Common myeloid progenitor, CD34-positive (primary cell): ENCODE measurements around the gene PRUNE1.

ENCODE experiments used
- CTCF ChIA-PET: fragments of 350-600 bp; sonication (Branson Sonifier 250); formaldehyde crosslinking; loops from one replicate; lab custom pipeline; 2021; ENCODE audit warnings: antibody characterized with exemption; lab: Charles Lee
- POLR2A ChIA-PET: fragments of 350-600 bp; sonication (Branson Sonifier 250); formaldehyde crosslinking; loops from one replicate; lab custom pipeline; 2021; ENCODE audit warnings: antibody characterized with exemption; lab: Charles Lee
- DNase-seq, 3 donors: peaks; one replicate each; pipeline versions ENCODE4 v3.0.0 to v3.0.0-alpha.2; 2013
- H3K27ac ChIP-seq, 2 experiments: 1 replicate in 1 of 2; 2 replicates in 1 of 2; pipeline ENCODE4 v1.7.0; 2013; ENCODE audit warnings: inconsistent platforms in 2 of 2, low read length in 2 of 2, mild to moderate bottlenecking in 2 of 2, low read depth in 1 of 2, moderate library complexity in 1 of 2; ENCODE audit not compliant: severe bottlenecking in 2 of 2, insufficient read depth in 1 of 2, poor library complexity in 1 of 2
- H3K27me3 ChIP-seq, 5 experiments: replicated peaks in 2 of 5; 1 replicate in 3 of 5; 2 replicates in 2 of 5; pipeline versions ENCODE4 v1.6.1 to v1.7.0; 2013; ENCODE audit warnings: low read length in 4 of 5, mild to moderate bottlenecking in 2 of 5, moderate library complexity in 2 of 5, inconsistent platforms in 1 of 5; ENCODE audit not compliant: insufficient read depth in 5 of 5, control insufficient read depth in 4 of 5
- H3K36me3 ChIP-seq, 4 experiments: 1 replicate in 2 of 4; 2 replicates in 2 of 4; pipeline versions ENCODE4 v1.6.1 to v1.7.0; 2013; ENCODE audit warnings: low read length in 3 of 4, control low read depth in 1 of 4, mild to moderate bottlenecking in 1 of 4; ENCODE audit not compliant: control insufficient read depth in 4 of 4, insufficient read depth in 4 of 4
- H3K4me1 ChIP-seq, 4 experiments: 1 replicate in 3 of 4; 2 replicates in 1 of 4; pipeline versions ENCODE4 v1.6.1 to v1.7.1; 2013; ENCODE audit warnings: low read length in 3 of 4, mild to moderate bottlenecking in 3 of 4, control low read depth in 1 of 4, inconsistent platforms in 1 of 4, moderate library complexity in 1 of 4; ENCODE audit not compliant: control insufficient read depth in 4 of 4, insufficient read depth in 4 of 4; ENCODE audit errors: control extremely low read depth in 1 of 4
- H3K4me3 ChIP-seq, 7 experiments: 1 replicate in 4 of 7; 2 replicates in 3 of 7; pipeline versions ENCODE4 v1.5.1 to v1.7.0; 2013; ENCODE audit warnings: mild to moderate bottlenecking in 7 of 7, low read length in 6 of 7, moderate library complexity in 6 of 7, inconsistent platforms in 2 of 7, low read depth in 2 of 7, control low read depth in 1 of 7; ENCODE audit not compliant: insufficient read depth in 4 of 7, control insufficient read depth in 1 of 7; ENCODE audit errors: extremely low read depth in 1 of 7
- H3K9me3 ChIP-seq, 5 experiments: 1 replicate in 4 of 5; 2 replicates in 1 of 5; pipeline versions ENCODE4 v1.6.1 to v1.7.1; 2013; ENCODE audit warnings: low read length in 4 of 5, mild to moderate bottlenecking in 2 of 5, inconsistent platforms in 1 of 5, low read depth in 1 of 5, moderate library complexity in 1 of 5; ENCODE audit not compliant: control insufficient read depth in 4 of 5, insufficient read depth in 2 of 5; ENCODE audit errors: control extremely low read depth in 1 of 5
- WGBS: methylation state at CpG from one replicate; pipeline ENCODE4 v1.1.5; 2013; ENCODE audit not compliant: insufficient coverage; 5-methylcytosine and 5-hydroxymethylcytosine counted together

The PRUNE1 gene

DNA sequence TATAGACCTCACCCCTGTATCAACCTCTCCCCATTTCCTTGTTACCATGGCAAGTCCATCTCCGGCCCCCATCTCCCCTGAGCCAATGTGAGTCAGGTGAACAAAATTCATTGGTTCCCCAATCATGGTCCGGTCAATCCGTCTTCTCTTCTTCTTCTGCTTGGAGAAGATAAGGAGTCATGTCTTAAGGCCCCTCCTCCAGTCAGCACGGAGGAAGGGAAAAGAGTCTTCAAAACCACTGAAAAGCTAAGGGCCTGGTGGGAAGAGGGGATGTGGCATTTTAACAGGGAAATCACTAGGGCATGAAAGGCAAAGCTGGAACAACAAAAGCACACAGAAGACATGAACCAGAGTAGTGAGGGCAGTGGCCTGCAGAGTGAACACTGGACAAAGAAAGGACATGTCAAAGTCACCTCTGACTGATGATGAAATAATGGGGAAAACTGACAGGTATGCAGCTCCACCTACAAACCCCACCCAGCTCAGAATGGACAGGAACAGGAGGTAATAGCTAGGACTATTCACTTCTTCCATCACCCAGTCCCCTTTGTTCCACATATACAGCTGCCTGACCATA, 46.8 kb downstream of the PRUNE1 start:
- Histone ChIP-seq H3K36me3 (peaks cover 10 to 63% (median 36%) of the 10 kb centered on the region in 4 experiments), H3K27me3 (no peaks in the 10 kb centered on the region), H3K4me3 (peak overlapping the region in 1 of 7 experiments; percentile 69), H3K27ac (peak overlapping the region in 1 of 2 experiments; percentile 93), H3K4me1 (peaks cover 18 to 46% (median 40%) of the 10 kb centered on the region in 4 experiments), H3K9me3 (no peaks in the 10 kb centered on the region)
- no peak for DNase-seq
- WGBS = 90% methylated on average over 2 of the region's 4 CpGs
- ChIA-PET POLR2A (no interaction called here), CTCF (interaction anchor here (0.5 to 7.6 kb wide), 5 partner anchors 9 to 503 kb away, joined by 3 to 59 read pairs (median 6); partner anchors contain the start of gene C1orf56)

- Histone ChIP-seq H3K9me3 (no peaks in the 10 kb centered on the region), H3K27me3 (no peaks in the 10 kb centered on the region), H3K27ac (peak overlapping the region; percentile 29 to 93), H3K4me1 (peaks cover 18 to 48% (median 44%) of the 10 kb centered on the region in 4 experiments), H3K36me3 (peaks cover 10 to 60% (median 36%) of the 10 kb centered on the region in 4 experiments), H3K4me3 (peak overlapping the region in 4 of 7 experiments; percentile 19 to 69 (median 58))
- ChIA-PET CTCF (interaction anchor here (1.1 to 7.6 kb wide), 4 partner anchors 9 to 30 kb away, joined by 3 to 59 read pairs (median 10); partner anchors contain the start of gene C1orf56), POLR2A (no interaction called here)
- no peak for DNase-seq
- no CpG with 5 or more reads among the region's 2 CpGs for WGBS
Observed at GRCh38 chr1:151055581-151055980, 47.3 kb downstream of the PRUNE1 start.

- peak in 2 of 3 donors; percentile 60 to 72 for DNase-seq
- WGBS = 0% methylated on average over 2 of the region's 2 CpGs
- H3K27ac ChIP-seq = peak overlapping the region; percentile 29 to 93
- POLR2A ChIA-PET = interaction anchor here (0.7 kb wide), 1 partner anchor 58 kb away, joined by 3 read pairs; no protein-coding TSS in a partner anchor
- CTCF ChIA-PET = interaction anchor here (1.1 to 7.6 kb wide), 2 partner anchors 10 to 16 kb away, joined by 6 to 59 read pairs; partner anchors contain the start of gene C1orf56
- peaks cover 18 to 53% (median 48%) of the 10 kb centered on the region in 4 experiments for H3K4me1 ChIP-seq
- H3K27me3 ChIP-seq = no peaks in the 10 kb centered on the region
- H3K36me3 ChIP-seq = peaks cover 10 to 57% (median 36%) of the 10 kb centered on the region in 4 experiments
- peak overlapping the region in 6 of 7 experiments; percentile 13 to 69 (median 42) for H3K4me3 ChIP-seq
- no peaks in the 10 kb centered on the region for H3K9me3 ChIP-seq
Observed at GRCh38 chr1:151056149-151056548, 47.9 kb downstream of the PRUNE1 start.

- H3K4me1 ChIP-seq = peaks cover 18 to 60% (median 53%) of the 10 kb centered on the region in 4 experiments
Observed at GRCh38 chr1:151058692-151059091, 50.4 kb downstream of the PRUNE1 start.

DNA sequence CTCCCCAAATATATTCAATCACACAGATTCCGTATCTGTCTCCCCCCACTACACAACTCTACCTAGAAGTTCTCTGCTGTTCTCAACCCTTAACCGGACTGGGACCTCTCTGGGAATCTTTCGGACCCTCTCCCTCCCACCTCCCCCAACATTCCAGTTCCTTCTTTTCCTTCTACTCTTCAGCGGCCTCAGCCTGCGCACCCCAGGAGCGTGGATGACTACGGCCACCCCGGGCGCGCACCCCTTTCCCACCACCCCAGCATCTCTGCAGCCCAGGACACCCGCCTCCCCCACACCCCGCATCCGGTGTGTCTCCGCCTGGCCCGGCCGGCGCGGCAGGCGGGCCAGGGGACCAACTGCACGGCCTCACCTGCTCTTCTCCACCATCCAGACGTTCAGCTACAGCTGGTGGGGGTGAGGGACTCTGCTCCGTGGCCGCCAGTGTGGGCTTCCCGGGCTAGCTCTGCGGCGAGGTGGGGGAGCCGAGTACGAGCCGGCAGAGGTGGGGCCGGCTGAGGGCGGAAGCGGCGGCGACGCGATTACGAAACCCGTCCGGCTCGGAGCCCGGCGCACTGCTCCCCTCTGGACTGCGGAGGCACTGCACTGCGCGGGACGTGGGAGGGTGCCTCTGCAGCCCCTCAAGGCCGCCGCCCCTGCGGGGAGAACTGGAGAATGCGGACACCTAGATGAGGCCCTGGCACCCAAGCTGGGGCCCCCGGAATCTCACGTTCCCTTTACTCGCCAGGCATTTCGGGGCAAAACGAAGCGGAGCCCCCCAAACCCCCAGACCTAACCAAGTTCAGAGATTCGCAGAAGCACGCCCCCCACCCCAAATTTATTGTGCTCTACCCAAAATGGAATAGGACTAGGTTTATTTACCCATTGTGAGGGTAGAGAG, 51.1 kb downstream of the PRUNE1 start, which contains the start of gene CDC42SE1:
Gene CDC42SE1, minus strand, starts transcription at position 514 of the 898 bp plus-strand sequence. CDS start 3,892 bp downstream, outside the sequence.
- peak; percentile 92 to 96 (median 94) for DNase-seq
- ChIA-PET POLR2A (interaction anchor here (0.7 to 3.6 kb wide), 6 partner anchors 8 to 52 kb away, joined by 3 to 19 read pairs (median 4); partner anchors contain the start of genes BNIPL, C1orf56, GABPB2 and MINDY1), CTCF (interaction anchor here (0.8 to 7.6 kb wide), 10 partner anchors 8 to 101 kb away, joined by 3 to 59 read pairs (median 7); partner anchors contain the start of genes C1orf56, GABPB2 and MINDY1)
- peak within 1 kb of the TSS; percentile 66 to 98 (median 95) for H3K4me3 ChIP-seq
- H3K9me3 ChIP-seq = no peaks in the 10 kb centered on the region
- WGBS = under 1% methylated on average over 44 of the region's 58 CpGs
- H3K36me3 ChIP-seq = peaks cover 3 to 27% (median 11%) of the 10 kb centered on the region in 4 experiments
- peaks cover 18 to 60% (median 53%) of the 10 kb centered on the region in 4 experiments for H3K4me1 ChIP-seq
- H3K27me3 ChIP-seq = no peaks in the 10 kb centered on the region
- H3K27ac ChIP-seq = peak within 1 kb of the TSS; percentile 79 to 93

More at GRCh38 chr1:151058692-151059091, 50.4 kb downstream of the PRUNE1 start:
- Histone ChIP-seq H3K27ac (peak overlapping the region; percentile 79 to 93), H3K27me3 (no peaks in the 10 kb centered on the region), H3K4me3 (peak overlapping the region; percentile 66 to 98 (median 95)), H3K36me3 (peaks cover 7 to 32% (median 17%) of the 10 kb centered on the region in 4 experiments), H3K9me3 (no peaks in the 10 kb centered on the region)
- no peak for DNase-seq
- WGBS = 3% methylated on average over 10 of the region's 10 CpGs
- ChIA-PET POLR2A (interaction anchor here (0.6 to 3.6 kb wide), 6 partner anchors 9 to 98 kb away, joined by 3 to 19 read pairs (median 4); partner anchors contain the start of genes BNIPL, C1orf56, GABPB2 and MINDY1), CTCF (interaction anchor here (1.0 to 7.6 kb wide), 7 partner anchors 9 to 41 kb away, joined by 4 to 59 read pairs (median 7); partner anchors contain the start of genes C1orf56 and GABPB2)

GRCh38 chr1:151060007-151060656, 51.9 kb downstream of the PRUNE1 start, which contains the start of gene MLLT11:
Gene MLLT11, plus strand, starts transcription at chr1:151060397. Its CDS starts 6,828 bp downstream, at chr1:151067225.
- peak within 1 kb of the TSS; percentile 79 to 93 for H3K27ac ChIP-seq
- no peaks in the 10 kb centered on the region for H3K27me3 ChIP-seq
- H3K4me1 ChIP-seq = peaks cover 18 to 64% (median 51%) of the 10 kb centered on the region in 4 experiments
- POLR2A ChIA-PET = interaction anchor here (0.6 to 3.6 kb wide), 4 partner anchors 9 to 26 kb away, joined by 3 to 19 read pairs (median 4); partner anchors contain the start of gene GABPB2
- peaks cover 0 to 19% (median 4%) of the 10 kb centered on the region in 4 experiments for H3K36me3 ChIP-seq
- 0% methylated on average over 12 of the region's 15 CpGs for WGBS
- DNase-seq = peak; percentile 55 to 71 (median 68)
- H3K4me3 ChIP-seq = peak within 1 kb of the TSS; percentile 66 to 98 (median 95)
- H3K9me3 ChIP-seq = no peaks in the 10 kb centered on the region
- CTCF ChIA-PET = interaction anchor here (0.8 to 7.6 kb wide), 13 partner anchors 9 to 100 kb away, joined by 3 to 59 read pairs (median 4); partner anchors contain the start of genes C1orf56, GABPB2 and MINDY1
